Glomerular visceral epithelial cell (primary cell): ENCODE data around the gene AQP4.

Source experiments
- DNase-seq: peaks from one replicate; pipeline ENCODE4 v3.0.0-alpha.2; 2016; ENCODE audit errors: extremely low spot score

Gene AQP4, protein sequence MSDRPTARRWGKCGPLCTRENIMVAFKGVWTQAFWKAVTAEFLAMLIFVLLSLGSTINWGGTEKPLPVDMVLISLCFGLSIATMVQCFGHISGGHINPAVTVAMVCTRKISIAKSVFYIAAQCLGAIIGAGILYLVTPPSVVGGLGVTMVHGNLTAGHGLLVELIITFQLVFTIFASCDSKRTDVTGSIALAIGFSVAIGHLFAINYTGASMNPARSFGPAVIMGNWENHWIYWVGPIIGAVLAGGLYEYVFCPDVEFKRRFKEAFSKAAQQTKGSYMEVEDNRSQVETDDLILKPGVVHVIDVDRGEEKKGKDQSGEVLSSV

DNA sequence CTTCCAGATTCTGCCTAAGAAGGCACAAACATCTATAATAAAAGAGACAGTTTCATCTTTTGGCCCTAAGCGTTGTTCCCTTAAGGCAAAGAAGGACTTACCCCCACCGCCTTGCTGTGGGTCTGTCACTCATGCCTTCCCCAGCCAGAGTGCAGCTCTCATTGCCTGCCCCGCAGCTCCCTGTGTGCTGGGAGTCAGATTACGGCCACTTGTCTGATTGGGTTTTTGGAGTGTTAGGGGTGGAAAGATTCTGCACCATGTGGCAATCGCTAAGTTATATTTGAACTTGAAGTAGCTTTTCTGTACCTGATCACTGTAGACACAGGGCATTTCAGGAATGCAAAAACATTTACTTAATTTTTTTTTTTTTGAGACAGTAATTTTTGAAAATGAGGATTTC, at the start of gene AQP4:
TSS of gene AQP4 (minus strand) at position 151 of the 400 bp plus-strand sequence. CDS start at position 133, 18 bp downstream.
- no peak for DNase-seq

DNA sequence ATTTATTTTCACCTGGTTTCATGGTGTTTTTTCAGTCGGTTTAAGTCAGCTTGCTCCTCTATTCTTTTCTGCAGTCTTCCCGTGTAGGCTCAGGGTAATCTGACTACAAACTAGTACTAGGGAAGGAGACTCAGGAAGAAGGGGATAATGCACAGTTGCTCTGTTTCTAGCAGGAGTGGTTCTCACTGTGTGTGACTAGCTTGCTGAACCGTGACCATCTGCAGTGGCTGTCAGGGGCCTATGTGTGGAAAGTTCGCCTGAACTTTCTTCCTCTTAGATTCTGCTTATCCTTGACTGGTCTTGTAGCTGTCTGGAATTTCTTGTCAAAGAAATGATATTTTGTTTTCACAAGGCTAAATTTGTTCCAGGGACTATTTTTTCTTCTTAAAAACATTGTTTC, 46.3 kb upstream of the AQP4 start:
- DNase-seq, result peak; percentile 3

DNA sequence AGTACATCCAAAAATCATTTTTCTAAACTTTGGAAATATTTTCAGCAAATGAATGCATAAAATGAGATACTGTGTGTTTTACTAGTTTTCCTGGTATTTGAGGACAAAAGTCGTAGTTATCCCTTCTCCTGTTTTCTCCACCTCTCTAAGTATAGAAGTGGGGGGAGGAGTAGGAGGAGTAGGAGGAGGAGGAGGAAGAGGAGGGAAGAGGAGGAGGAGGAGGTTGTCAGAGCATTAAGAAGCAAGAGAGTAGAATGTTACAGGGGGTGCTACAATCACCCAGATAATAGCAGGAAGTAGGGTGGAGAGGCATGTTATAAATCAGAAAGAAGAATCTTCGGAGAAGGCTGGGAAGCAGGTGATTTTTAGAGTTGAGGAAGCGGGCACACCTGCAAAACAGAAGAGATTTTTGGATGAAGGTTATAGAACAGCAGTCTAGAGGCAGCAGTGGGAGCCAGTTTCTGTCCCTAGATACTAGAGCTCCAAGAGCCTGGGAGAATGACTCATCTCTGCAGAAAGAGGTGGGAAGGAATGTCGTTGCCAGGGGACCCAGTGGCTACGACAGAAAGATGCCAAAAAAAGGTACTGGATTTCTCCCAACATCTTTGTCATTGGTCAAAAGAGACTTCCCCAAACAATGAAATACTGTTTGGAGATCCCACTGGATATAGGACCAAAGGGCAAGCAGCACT, 44.2 kb upstream of the AQP4 start:
- DNase-seq, result no peak

DNA sequence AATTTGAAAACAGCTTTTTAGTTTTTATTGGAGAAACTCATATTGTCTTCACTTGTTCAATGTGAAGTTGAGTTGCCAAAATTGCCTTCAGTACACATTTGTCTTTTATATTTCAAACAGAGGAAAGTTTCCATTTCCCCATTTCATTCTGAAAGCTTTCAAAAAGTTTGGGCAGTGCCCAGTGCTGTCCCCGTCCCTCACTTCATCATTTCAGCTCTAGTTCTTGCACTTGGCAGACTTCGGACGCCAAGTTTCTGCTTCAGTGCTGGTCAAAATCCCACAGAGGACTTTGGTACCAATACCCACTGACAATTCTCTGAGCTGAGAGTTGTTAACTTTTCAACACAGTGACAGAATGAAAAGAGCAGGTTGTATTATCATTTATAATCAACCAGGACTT, 43.4 kb upstream of the AQP4 start:
- DNase-seq, result no peak

DNA sequence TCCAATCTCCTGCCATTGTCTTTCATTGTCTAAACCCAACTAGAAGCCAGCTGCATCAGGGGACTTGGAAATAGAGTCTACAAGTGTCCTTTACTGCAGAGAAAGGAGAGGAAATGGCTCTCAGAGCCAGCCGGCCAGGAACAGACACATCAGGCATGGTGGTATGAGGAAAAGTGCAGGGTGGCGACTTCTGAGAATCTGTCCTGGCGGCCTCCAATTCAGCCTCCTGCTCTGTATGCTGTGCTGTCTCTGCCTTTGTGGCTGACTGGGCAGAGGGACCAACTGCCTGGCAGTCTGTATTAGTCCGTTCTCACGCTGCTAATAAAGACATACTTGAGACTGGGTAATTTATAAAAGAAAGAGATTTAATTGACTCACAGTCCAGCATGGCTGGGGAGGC, 36.8 kb upstream of the AQP4 start:
- no peak for DNase-seq

DNA sequence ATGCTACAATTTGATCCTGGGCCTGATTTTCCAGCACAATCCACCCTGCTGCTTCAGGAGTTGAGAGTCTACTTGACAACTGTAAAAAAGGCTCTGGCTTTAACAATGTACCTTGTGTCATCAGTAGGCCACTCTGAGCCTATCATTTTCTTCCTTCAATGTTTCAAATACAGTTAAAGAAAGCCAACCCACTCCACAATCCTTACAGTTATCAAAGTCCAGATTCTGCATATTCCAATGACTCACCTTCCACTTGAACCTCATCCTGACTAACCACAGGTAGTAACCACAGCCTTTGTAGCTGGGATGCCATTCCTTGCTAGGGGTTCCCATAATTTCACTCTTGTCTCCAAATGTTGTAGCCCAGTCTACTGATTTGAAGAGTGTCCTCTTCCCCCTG, 35.5 kb upstream of the AQP4 start:
- no peak for DNase-seq

DNA sequence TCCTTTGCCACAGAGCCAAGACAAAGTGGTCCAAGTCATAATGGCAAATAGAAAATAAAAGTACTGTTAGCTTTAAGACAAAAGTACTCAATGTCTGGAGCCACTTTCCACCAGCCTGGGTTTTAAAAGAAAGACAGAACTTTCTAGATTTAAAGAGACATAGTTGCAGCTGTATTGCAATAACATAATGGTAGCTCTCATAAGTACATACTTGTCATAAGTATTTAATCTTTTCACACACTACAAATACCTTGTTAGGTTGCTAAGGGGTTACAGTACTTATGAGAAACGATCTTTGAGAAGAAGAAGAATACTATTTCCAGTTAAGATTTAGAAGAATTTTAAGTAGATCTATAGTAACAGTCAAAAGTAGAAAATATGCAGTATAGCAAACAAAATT, 28.9 kb upstream of the AQP4 start:
- no peak for DNase-seq

DNA sequence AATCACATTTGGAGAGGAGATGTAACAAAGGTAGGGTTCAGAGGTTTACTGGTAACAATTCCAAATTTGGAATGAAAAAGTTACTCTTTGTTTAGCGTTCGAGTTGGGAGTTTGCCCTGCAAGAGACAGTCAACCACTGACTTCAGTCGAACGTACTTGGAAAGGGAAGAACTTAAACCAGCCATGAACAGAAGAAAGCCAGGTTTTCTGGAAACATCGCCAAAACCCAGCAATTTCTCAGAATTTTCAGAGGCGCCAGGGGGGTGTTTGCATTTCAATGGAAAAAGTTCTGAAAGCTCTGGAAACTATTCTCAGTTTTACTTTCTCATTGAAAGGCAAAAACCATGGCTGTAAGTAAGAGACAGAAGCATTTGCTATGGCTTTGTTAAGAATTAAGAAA, 28.5 kb upstream of the AQP4 start:
- DNase-seq, result no peak

DNA sequence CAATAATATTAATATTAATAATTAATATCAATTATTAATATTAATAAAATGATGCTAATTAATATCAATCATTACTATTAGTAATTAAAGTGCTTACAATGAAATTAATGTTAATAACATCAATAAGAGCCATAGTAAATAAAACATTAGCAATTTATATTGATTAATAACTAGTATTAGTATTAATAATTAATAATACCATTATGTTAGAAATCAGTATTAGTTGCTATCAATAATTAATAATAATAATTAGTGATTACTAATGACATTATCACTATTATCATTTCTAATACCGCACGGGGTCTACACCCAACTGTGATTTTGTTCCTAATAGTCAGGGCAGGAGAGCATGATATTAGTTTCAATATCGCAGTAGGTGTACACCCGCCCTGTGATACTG, 22.8 kb upstream of the AQP4 start:
- no peak for DNase-seq

DNA sequence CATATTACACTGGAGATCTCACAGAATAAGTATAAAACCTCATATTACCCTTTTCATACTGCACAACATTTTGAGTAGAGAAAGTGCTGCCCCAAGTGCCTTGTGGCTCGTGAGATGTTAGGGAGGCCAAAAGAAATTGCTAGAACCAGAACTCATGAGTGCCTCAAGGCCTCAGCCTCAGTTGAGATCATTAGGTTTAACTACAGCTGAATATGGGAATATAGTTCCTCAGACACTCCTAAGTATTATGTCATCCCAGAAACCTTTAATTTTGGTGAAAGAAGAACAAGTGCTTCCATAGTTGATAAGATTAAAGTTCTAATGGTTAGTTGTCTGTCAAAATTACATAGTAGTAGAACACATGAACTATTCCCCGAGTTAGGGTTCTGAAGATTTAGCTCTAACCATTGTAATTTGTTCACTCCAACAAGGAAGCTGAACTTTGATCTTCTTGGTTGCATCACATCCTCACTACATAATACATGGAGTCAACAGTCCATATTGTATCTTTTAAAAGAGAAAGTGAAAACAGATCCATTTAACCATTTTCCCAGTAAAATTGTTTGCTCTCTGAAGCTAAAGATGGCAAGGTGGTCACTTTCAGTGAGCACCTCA, 9.6 kb upstream of the AQP4 start:
- no peak for DNase-seq

DNA sequence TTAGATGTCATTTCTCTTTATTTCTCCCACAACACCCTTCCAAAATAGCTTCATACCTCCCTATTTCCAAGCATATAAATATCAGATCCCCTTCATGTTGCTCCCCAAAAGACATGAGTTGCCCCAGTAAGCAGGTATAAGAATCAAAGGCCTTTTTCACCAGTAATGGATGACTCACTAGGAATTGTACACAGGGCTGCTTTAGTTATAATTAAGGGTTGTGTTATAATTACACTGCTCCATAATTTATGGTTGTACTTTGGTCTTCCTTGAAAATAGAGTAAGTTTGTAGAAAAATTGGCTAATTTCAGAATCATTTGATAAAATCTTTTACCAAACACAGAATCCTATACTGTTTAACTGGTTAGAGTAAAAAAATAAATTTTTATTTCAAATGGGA, 8.8 kb upstream of the AQP4 start:
- DNase-seq, result no peak

DNA sequence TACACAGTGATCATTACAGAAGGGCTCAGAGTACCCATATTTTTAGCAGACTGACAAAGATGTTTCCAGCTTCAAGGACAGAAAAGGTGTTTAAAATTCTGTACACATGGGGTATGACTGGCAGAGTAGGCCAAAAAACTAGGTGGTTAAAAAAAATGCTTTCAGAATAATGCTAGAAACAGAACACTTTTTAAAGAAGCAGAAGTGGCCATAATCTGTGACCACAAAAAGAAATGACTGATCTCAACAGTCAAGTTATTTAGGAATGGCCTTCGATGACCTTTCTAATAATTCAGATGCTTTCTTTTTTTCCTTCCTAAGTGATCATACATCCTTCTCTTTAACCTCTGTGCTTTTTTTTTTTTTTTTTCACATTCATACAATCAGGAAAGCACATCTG, 4.1 kb upstream of the AQP4 start:
- no peak for DNase-seq

DNA sequence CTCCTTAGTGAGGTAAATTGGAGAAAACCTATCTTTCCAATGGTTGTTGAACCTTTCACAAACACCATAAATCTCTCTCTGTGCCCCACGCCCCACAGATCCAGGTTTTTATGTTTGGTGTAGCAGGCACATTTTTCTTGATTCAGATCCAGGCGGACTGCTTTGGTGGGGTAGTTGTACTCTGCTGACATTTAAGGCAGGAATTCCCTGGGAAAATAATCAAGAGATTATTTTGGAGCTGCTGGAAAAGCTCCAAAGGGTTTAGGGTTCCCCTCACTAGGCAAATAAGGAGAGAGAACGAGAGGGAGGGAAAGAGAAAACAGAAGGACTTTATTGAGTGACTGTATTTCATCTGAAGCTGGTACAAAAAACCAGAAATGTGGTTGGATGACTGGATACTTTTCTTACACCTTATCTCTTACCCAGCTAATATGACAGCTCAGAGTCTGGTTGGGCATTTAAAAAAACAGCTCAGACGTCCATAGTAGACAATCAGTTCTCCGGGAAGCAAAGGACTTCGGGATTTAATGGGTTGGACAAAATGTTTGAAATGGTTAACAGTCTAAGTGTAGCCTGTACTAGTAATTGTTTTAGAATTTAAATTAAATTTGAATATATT, 3.6 kb upstream of the AQP4 start:
- no peak for DNase-seq

DNA sequence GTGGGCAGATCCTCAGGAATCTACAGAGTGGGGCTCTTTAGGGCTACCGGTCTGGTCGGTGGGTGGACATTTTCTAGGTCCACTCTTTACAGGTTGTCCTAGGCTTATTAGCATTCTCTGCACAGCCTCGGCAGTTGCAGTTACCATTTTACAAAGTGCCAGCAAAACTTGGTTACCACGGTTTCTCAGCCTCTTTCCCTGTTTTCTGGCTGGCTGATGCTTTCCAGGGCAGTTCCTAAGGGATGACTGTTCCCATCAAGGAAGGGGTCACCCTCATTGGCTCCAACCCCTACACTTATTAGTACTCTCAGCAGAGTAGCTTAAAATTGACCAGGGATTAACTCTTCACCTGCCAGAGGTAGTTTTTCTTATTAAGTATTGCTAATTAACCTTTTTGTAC, 2.0 kb upstream of the AQP4 start:
- no peak for DNase-seq

DNA sequence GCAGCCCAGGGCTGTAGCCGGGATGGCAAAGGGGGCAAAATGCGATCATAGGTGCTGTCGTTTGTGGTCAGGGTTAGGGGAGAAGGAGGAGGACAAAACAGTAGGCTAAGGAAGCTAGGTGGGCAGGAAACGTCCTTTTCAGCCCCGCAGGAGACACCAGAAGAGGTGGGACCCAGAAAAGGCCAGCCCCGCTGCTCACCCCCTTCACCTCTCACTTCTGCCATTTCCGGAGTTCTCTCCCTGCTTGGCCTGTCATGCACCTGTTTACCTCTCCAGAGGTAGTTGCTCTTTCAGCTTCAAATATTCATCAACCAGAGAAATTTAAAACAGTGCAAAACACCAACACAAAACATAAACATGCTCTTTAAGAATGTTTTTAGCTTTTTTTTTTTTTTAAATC, 849 bp downstream of the AQP4 start:
- DNase-seq, result no peak

DNA sequence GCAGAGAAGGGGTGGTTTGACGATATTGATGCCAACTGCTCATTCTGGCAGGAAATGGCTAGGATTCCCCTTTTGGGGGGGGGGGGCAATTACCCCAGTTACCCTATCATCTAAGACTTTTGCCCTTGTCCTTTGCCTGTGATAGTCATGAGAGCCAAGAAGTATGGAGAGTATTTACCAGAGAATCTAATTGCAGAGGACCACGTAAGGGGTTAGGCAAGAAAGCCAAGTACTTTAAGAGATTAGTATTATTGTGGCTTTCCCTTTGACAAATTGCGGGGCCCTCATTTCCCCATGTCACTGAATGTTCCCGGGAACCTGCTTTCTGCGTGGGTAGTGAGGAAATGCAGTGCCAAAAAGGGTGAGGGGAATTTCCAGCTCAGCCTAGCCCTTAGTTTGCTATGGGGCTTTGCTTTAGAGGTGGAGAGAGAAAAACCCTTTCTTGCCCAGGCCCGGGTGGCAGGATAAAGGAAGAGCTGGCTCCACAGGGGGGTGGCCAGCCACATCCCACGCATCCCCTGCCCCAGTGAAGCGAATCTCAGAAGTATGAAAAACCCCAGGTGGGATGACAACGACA, 1.5 kb downstream of the AQP4 start:
- DNase-seq, result no peak

DNA sequence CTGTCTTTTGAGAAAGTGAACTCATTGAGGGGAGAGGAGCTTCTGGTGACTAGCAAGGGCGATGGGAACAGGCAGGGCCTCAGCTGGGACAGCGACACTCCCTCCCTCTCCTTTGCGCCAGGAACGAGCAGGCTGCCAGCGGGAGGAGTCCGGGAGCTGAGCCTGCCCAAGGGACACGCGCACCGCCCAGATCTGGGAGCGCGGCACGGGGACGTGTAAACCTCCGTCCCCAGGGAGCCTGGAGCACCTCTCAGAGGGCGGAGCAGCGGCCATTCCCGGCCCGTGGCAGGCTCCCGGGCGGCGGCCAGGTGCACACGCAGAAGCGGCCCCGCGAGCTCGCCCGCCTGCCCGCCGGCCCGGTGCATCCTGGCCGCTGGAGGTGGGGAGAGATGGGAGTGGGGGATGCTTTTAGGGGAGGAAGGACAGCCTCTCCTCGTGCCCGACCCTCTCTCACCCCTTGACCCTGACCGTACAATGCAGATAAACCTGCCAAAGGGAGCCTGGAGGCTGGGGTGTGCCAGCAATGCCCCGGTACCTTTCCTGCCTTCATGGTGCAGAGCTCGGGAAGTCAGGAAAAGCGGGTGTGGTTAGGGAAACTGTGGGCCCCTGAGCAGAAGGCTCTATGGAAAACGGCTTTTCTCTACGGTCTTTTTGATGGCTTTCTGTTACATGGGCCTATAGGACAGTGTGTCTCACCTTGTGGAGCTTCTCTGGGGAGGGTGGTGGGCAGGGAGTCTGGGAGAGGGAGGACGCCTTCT, 2.2 kb downstream of the AQP4 start:
- DNase-seq, result no peak

DNA sequence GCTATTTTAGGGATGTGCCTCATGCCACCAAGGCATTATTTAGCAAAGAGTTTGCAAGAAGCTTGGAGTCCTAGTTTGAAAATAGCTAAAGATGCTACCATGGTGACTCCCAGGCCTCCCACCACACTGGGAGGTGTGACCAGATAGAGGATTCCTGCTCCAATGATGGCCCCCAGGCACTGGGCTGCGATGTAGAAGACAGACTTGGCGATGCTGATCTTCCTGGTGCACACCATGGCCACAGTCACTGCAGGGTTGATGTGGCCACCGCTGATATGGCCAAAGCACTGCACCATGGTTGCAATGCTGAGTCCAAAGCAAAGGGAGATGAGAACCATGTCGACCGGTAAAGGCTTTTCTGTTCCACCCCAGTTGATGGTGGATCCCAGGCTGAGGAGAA, 3.4 kb downstream of the AQP4 start:
- no peak for DNase-seq

DNA sequence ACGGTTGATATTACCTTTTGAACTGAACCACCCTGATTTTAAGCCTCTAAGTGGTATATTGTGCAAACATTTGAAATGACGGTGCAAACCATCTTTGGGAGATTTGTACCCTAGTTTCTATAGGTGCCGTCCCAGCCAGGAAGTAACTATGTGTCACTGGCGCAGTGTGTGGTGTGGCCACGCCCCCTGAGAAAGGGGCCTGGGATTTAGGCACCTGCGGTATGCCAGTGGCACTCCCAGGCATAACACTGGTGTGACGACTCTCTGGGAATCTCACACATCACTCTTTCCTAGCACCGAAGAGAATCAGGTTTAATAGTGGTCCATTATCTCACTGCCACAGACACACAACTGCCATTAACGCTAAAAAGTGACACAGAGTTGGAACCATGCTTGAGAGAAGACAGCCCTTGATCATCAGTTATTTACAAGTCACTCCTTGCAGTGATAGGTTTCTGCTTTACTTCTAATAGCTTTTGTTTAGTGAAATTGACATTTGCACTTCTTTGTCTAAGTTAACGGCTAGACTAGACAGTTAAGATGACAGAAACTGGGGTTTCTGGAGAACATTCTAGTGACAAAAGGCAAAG, 11.1 kb downstream of the AQP4 start:
- no peak for DNase-seq

DNA sequence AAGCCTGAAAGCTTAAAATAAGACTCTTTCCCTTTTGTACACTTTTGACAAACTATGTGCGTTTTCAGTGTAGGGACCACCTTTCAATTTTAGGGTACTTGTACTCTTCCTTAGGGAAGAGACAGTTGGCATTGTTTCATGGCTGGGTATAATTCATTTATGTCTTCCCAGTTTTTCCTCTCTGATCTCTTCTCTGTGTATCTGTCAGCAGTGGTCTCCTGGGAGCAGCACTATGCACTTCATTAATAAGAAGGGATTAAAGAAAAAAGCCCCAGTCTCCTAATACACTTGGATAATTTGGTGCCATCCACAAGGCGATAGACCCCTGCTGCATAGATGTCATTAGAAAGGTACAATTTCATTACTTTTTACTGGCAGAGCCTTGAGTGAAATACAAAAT, 12.1 kb downstream of the AQP4 start:
- no peak for DNase-seq

DNA sequence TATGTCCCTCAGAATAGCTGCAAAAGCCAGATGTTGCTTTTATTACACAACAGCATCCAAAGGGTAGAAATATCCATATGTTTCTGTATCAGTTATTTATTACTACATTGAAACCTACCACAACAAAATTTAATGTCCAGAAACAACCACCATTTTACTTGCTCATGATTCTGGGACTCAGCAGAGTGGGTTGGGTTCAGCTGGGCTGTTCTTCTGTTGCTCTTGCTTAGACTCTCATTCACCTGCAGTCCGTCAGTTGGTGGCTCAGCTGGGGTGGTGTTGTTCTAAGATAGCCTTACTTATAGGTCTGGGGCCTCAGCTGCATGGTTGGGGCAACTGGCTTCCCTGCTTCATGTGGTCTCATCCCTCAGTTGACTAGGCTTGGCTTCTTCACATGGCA, 21.7 kb downstream of the AQP4 start:
- no peak for DNase-seq
